Measurements from ENCODE around the gene NGEF.

The NGEF gene

GRCh38 chr2:232963913-232964312 lies 49.1 kb downstream of the NGEF start:
- no peak for DNase-seq

GRCh38 chr2:232960862-232961261 lies 52.2 kb downstream of the NGEF start:
- no peak for DNase-seq

GRCh38 chr2:232959139-232959538 lies 53.9 kb downstream of the NGEF start:
- no peak for DNase-seq

DNA sequence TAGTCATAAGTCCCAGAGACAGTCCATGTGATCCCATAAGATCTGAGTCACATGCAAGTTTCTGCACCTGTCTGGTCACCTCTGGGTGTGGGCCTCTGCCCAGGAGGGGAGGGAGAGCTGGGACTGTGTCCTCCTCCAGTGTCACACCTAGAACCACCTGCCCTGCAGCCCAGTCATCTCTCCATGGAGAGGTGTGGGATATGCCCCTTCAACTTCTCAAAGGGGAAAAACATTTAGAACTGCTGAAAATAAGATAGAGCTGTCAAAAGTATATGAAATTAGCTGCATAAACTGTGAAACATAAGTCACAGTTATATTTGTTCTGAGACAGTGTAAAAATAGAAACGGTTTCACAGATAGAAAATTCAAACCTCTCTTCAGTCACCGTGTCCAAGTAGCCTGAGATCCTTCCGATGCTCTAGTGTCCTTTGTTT lies 55.4 kb downstream of the NGEF start:
- DNase-seq: no peak

DNA sequence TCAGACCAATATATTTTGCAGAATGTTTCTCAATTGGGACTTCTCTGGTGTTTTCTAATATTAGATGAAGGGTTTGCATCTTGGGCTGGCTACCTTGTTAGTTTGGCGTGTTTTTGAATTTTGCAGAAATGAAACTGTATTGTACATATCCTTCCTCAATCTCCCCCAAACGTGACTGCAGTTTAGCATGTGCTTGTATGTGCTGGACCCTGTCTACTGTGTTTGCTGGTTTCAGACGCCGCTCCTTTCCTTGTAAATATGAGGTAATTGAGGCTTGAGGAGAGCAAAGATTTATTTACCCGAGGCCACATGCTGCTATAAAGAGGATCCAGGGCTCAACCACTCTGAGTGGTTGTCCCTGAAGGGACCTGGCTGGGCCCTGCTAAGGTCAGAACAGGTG lies 57.2 kb downstream of the NGEF start:
- DNase-seq: no peak

DNA sequence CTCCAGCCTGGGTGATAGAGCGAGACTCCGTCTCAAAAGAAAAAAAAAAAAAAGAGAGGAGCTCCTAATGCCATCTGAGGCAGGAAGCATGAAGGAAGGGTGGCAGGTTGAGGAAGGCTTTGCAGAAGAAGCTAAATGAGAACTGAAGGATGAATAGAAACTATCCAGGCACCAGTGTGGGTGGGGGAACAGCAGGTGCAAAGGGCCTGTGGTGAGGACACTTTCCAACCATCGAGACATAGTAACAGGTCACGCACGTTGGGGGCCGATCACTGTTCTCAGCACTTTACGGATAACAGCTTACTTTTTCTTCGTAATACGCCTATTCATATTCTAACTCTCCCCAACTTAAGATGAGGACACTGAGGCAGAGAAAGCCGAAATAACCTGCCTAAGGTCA lies 58.4 kb downstream of the NGEF start:
- DNase-seq: no peak

DNA sequence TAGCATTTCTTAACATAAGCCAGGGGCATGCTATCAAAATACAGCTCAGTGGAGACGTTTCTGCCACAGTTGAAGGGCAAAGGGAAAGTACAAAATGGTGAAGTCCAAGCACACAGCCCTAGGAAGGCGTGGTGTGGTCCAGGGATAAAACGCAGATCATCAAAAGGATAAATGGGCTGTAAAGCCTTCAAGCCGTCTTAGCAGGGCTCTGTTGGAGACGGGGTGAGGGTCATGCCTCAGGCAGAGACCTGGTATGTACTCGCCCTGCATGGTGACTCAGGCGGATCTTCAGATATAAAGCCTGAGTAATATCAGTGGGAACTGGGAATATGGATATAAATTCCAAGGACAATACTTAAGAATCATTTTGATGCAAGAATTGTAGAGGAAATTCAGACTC lies 61.2 kb downstream of the NGEF start:
- no peak for DNase-seq

DNA sequence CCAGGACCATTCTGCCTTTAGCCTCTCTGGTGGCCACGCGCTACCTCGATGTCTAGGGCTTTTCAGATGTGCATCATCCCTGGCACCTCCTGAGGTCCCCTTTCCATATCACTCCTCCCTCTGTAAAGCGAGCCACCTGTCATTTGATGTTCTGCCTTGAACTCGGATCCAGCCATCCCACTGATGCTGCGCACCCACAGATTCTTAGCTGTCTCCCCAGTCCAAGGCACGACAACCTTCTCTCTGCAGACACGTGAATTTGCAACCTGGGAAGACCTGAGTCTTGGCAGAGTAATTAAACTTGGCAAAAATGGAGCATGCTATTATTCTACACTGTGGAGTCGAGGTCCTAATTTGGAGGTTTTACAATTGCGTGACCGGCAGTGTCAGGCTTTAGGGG lies 61.9 kb downstream of the NGEF start:
- DNase-seq: no peak

- DNase-seq: no peak
Observed at GRCh38 chr2:232950751-232951150, 62.3 kb downstream of the NGEF start.

GRCh38 chr2:232949016-232949415 lies 64.0 kb downstream of the NGEF start:
- DNase-seq: no peak

DNA sequence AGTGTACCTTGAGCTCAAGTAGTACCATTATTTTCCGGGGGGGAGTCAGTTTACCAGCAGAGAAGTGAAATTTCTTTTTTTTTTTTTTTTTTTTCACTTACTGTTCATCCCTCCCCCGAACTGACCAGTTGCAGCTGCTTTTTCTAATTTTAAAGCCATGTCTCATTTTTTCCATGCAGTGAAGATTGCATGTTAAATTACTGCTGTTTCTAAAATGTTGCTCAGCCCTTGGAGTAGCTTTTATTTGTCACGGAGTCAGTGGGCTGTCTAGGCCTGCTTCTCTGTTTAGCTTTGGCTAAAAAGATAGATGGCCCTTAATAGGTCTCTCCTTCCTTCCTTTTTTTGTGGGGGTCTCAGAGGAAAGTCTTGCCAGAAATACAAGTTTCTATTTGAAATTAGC lies 70.2 kb downstream of the NGEF start:
- DNase-seq: no peak

GRCh38 chr2:232941912-232942594 lies 71.0 kb downstream of the NGEF start:
- no peak for DNase-seq

DNA sequence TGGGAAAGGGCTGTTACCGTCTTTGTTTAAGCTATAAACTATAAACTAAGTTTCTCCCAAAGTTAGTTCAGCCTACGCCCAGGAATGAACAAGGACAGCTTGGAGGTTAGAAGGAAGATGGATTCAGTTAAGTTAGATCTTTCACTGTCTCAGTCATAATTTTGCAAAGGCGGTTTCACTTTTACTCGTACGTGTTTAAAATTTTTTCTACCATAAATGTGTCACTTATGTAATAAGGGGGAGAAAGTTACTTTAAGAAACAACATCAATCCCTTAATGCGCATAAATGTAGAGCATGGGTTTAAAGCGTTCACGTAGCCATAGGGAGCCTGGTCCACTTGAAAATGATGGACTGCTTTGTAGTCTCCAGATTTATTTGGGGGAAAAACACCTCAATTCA lies 71.7 kb downstream of the NGEF start:
- DNase-seq: no peak

GRCh38 chr2:232940724-232941123 lies 72.3 kb downstream of the NGEF start:
- DNase-seq: no peak

- DNase-seq: no peak
Observed at GRCh38 chr2:232937278-232937906, 75.7 kb downstream of the NGEF start.

DNA sequence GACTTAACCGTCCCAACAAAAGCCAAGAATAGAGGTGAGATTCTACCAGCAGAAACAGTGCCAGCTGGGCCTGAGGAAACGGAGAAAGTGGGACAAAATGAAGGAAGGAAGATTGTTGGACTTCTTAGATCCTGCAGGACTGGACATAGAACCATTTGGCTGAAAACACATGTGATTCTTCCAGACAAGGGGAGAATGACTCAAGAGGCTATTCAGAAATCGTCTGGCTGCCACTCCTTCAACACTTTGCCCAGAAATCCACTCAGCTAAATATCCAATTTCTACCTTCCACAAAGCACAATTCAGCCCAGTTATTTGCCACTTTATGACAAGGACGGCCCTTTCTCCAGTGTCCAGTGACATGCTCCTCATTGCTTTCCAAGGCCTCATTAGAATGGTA lies 81.4 kb downstream of the NGEF start:
- DNase-seq: no peak

GRCh38 chr2:232930059-232930400 lies 83.0 kb downstream of the NGEF start:
- no peak for DNase-seq

- DNase-seq: no peak
Observed at GRCh38 chr2:232929303-232930058, 83.6 kb downstream of the NGEF start.

DNA sequence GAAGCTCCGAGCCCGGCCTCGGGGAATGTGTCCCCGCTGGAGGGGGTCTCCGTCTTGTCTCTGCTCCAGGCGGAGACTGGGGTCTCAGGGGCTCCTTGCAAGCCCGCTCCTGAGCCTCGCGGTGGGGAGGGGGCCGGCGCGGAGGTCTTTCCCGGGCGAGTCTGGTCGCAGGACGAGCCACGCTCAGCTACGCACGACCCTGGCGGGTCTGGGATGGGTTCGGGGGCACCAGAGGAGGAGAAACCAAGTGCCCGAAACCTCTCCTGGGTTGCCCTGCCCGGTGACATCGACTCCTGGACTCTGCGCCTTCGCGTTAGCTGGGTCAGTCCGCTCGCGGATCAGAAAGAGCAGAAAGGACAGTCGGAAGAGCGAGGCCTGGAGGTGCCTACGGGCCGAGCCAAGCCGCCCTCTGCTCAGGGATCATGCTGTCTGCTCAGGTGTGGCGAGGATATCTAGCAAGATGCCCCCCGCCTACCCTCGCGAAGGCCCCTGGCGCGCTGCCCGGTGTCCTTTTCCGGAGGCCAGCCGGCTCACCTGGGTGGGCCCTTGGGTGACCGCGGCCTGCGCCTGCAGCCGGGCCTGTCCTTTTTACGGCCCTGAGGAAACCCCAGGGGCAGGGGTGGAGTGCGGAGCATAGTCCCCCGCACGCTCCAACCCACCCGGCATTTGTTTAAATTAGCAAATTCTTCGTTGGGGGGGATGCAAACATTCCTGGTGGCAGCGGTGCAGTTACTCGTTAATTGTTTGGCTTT lies 84.3 kb downstream of the NGEF start:
- no peak for DNase-seq

GRCh38 chr2:232927793-232928550 lies 85.1 kb downstream of the NGEF start:
- DNase-seq: no peak

- DNase-seq: no peak
Observed at GRCh38 chr2:232927032-232927792, 85.8 kb downstream of the NGEF start.

DNA sequence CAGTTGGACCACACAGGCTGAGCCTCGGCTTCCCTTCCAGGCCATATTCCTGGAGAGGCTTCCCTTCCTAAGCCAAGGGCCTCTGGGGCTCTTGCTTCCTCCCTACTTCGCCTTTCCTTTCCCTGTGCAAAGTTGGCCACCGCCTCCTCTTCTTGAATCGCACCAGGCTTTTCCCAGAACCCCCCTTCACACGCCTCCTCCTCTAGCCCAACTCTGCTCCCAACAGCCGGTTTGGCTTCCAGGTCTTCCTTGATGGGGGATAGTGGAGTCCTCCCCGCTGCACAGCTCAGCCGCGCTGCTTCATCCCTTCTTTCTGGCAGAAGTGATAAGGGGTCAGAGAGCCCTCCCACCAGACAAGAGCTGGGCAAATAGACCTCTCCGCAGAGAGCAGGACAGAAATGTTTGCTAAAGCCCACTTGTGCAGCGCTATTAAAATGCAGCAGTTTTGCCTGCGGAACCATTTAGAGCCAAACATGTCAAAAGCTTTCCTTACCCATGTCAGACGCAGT lies 86.6 kb downstream of the NGEF start:
- DNase-seq: no peak
